Ascending aorta (tissue), 2 donors: ENCODE results near the gene HOPX. TPM values are rescaled to one million over a fixed set of nuclear protein-coding genes. Genes with fewer than 3 reads are reported as not detected.

Experiments
- DNase-seq, 2 donors: peaks; one replicate each; pipeline ENCODE4 v3.0.0-alpha.2; 2019; ENCODE audit warnings: low spot score in 2 of 2
- H3K27ac ChIP-seq, 2 donors: fragments of 200-600 bp; sonication (generic); one replicate each; pipeline ENCODE4 v1.5.1; 2016 to 2017; ENCODE audit warnings: mild to moderate bottlenecking in 1 of 2
- H3K27me3 ChIP-seq: fragments of 200-600 bp; sonication (generic); one replicate; pipeline ENCODE4 v1.5.1; 2017
- H3K36me3 ChIP-seq, 2 donors: fragments of 200-600 bp; sonication (generic); one replicate each; pipeline ENCODE4 v1.5.1; 2016
- H3K4me1 ChIP-seq, 2 donors: fragments of 200-600 bp; sonication (generic); one replicate each; pipeline ENCODE4 v1.5.1; 2016 to 2017; ENCODE audit warnings: mild to moderate bottlenecking in 1 of 2
- H3K4me3 ChIP-seq, 2 donors: fragments of 200-600 bp; sonication (generic); one replicate each; pipeline ENCODE4 v1.5.1; 2016 to 2017; ENCODE audit warnings: mild to moderate bottlenecking in 1 of 2
- H3K9me3 ChIP-seq, 2 donors: fragments of 200-600 bp; sonication (generic); one replicate each; pipeline ENCODE4 v1.5.1; 2016
- intact Hi-C: fragments of 100-400 bp; cut with DNase I; formaldehyde crosslinking; loops from one replicate; pipeline ENCODE4 v1.15.1; 2023
- total RNA-seq: library from RNA; depleted of rRNA; stranded (reverse); fragments of >200 nt; gene quantifications from one replicate; pipeline ENCODE4 v1.1.0, GENCODE V29; 2016
- TF ChIP-seq, protein P1 (sequence below), 3 experiments: fragments of 200-600 bp in 2 of 3; fragments of 450-650 bp in 1 of 3; sonication (generic) in 2 of 3; IDR thresholded peaks; one replicate each; pipeline ENCODE4 v1.5.1; 2016 to 2019; ENCODE audit warnings: antibody characterized with exemption in 3 of 3, mild to moderate bottlenecking in 1 of 3, moderate library complexity in 1 of 3

HOPX gene
- total RNA-seq, 1 donor from 2014 or later, result 54.2 TPM

DNA sequence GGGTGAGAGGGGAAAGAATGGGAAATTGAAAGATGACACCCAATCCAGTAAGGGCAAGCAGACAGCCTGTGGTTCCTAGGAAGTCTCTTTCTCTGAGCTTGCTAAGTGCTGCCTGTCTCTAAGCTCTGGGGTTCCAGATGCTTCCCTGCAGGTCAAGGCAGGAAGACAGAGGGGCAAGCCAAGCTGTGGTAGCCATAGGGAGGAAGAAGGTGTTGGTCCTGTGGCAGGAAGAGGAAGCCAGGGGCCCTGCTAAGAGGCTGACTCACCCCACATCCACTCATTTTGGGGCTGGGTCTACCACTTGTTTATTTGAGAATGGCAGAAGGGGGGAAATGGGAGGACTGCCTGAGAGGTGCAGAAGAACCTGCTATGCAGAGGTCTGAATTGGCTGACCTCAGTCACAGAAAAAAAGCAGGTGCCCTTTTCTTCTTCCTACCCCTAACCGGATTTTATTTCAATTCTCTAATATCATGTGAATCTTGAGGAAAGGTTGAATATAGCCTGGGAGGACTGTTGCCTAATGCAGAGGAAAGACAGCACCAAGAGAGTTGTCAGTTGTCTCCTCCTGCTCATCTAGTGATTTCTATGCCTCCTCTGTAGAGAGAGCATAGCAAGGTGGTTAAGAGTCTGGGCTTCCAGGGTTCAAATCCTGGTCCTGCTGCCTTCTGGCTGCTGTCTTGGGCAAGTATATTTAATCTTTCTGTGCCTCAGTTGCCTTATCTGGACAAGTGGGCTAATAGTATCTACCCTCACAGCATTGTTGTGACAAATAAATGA lies 27.4 kb downstream of the HOPX start:
- DNase-seq, result no peak
- H3K27ac ChIP-seq, result no peak overlapping the region
- peaks cover 7% of the 10 kb centered on the region for H3K27me3 ChIP-seq
- H3K4me1 ChIP-seq, result peaks cover 2 to 7% of the 10 kb centered on the region in 2 donors
- intact Hi-C loops, result no loop called here
- TF ChIP-seq, protein P1, sequence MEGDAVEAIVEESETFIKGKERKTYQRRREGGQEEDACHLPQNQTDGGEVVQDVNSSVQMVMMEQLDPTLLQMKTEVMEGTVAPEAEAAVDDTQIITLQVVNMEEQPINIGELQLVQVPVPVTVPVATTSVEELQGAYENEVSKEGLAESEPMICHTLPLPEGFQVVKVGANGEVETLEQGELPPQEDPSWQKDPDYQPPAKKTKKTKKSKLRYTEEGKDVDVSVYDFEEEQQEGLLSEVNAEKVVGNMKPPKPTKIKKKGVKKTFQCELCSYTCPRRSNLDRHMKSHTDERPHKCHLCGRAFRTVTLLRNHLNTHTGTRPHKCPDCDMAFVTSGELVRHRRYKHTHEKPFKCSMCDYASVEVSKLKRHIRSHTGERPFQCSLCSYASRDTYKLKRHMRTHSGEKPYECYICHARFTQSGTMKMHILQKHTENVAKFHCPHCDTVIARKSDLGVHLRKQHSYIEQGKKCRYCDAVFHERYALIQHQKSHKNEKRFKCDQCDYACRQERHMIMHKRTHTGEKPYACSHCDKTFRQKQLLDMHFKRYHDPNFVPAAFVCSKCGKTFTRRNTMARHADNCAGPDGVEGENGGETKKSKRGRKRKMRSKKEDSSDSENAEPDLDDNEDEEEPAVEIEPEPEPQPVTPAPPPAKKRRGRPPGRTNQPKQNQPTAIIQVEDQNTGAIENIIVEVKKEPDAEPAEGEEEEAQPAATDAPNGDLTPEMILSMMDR (IDR thresholded peaks at IDR 0.05), result no peak
- no peaks in the 10 kb centered on the region for H3K36me3 ChIP-seq
- H3K4me3 ChIP-seq, result no peak overlapping the region
- no peaks in the 10 kb centered on the region for H3K9me3 ChIP-seq

DNA sequence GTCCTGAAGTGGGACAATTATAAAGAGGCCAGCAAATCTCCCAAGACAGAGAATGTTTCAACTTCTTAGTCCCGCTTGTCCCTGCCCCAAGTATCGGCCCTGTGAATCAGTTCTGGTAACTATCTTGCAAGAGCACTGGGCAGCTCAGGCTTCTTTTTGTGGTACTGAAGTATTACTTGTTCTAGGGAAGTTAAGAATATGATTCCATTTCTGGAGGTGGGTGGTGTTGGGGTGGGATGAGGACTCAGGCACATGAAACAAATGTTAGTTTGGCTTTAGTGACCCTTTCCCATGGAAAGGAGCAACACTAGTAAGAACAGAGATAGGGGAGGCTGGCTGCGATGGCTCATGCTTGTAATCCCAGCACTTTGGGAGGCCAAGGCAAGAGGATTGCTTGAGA lies 28.9 kb downstream of the HOPX start:
- Histone ChIP-seq H3K9me3 (no peaks in the 10 kb centered on the region), H3K4me3 (no peak overlapping the region), H3K27ac (no peak overlapping the region), H3K27me3 (peaks cover 7% of the 10 kb centered on the region), H3K4me1 (peaks cover 2 to 7% of the 10 kb centered on the region in 2 donors), H3K36me3 (no peaks in the 10 kb centered on the region)
- TF ChIP-seq, protein P1 (IDR thresholded peaks at IDR 0.05), result no peak
- intact Hi-C loops, result no loop called here
- no peak for DNase-seq

DNA sequence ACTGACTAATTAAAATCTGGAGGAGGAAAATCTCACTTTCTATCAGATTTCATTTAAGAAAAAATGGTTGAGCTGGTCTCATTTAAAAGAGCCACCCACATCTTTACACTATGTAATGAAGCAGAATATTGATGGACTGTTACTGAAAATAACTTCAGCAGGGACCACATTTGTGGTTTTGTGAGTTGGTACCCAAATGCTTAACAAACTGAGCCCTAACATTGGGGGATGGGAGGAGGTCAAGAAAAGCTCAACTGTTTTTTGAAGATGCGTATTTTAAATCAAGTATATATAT lies 30.1 kb downstream of the HOPX start:
- H3K36me3 ChIP-seq, result no peaks in the 10 kb centered on the region
- TF ChIP-seq, protein P1 (IDR thresholded peaks at IDR 0.05), result no peak
- intact Hi-C loops, result no loop called here
- no peak overlapping the region for H3K4me3 ChIP-seq
- H3K9me3 ChIP-seq, result peaks cover 0 to 3% of the 10 kb centered on the region in 2 donors
- no peak for DNase-seq
- no peak overlapping the region for H3K27ac ChIP-seq
- H3K4me1 ChIP-seq, result peaks cover 1 to 3% of the 10 kb centered on the region in 2 donors
- peaks cover 3% of the 10 kb centered on the region for H3K27me3 ChIP-seq

DNA sequence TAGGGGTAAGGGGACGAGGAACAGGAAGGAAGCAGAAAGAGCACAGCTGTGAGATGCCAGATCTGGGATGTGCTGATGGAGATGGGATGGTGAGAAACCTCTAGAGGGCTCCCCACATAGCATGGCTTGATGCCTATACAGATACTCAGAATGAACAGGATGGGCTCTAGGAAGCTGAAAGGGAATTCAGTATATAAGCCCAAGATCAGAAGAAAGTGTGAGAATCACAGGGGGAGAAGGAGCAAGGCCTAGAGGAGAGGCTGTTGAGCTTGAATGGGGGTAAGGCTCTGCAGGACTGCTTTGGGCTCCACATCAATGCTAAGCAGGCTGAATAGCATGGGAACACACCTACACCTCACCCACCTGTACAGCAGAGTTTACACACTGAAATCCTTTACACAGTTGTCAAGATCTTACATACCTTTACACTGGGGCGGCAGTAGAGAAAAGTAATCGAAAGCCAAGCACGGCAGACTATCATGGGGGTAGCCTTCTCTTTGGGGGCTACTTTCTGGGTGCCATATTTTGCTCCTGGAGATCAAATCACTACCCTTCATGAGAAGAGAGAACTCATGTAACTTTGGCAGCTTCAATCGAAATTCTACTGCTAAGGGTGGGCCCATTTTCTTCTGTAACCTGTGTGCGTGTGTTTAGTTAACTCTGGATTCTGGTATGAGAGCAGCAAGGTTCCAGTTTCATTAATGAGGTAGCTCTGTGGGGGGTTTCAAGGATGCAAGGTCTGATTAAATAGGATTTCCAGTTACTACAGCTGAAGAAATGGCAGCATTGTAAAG lies 30.6 kb downstream of the HOPX start:
- Histone ChIP-seq H3K27ac (no peak overlapping the region), H3K4me3 (no peak overlapping the region)

DNA sequence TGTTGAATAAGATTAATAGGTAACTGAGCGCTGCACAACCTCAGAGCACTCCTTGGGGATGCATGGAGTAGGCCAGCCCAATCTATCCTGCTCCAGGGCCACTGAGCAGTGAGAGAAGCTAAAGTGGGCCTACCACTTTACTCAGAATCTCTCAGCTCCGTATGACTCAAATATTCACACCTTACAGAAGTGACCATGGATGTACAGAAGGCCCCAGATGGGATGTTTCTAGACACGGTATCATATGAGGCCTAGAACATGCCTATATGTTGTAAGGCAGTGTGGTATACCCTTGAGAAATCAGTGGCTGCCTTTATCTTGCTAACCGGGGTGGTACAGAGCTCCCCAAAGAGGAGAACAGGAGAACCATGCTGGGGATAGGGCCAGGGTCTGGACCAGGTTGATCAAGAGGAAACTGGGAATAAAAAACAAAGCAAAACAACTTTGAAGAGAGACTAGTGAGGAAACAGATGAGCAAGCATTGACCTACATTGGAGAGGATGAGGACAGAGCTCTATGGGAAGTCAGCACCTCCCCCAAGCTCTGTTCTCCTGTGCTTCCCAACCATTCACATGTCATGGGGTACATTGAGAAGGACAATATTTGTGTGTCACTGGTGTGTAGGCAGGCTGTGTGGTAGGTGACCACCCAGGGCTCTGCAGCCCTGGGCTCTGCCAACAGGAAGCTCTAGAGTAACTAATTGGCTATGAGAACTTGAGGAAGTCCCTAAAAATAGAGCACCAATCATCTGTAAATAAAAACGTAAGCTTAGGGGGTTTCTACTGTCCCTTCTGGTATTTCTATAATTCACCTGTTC lies 31.4 kb downstream of the HOPX start:
- no peak overlapping the region for H3K27ac ChIP-seq
- H3K4me3 ChIP-seq, result no peak overlapping the region
- no peak for DNase-seq
- intact Hi-C loops, result no loop called here
- H3K4me1 ChIP-seq, result no peaks in the 10 kb centered on the region
- TF ChIP-seq, protein P1 (IDR thresholded peaks at IDR 0.05), result no peak
- H3K36me3 ChIP-seq, result no peaks in the 10 kb centered on the region
- peaks cover 0 to 5% of the 10 kb centered on the region in 2 donors for H3K9me3 ChIP-seq
- no peaks in the 10 kb centered on the region for H3K27me3 ChIP-seq

More for the DNA sequence above, 30.6 kb downstream of the HOPX start:
- Histone ChIP-seq H3K27me3 (no peaks in the 10 kb centered on the region), H3K9me3 (peaks cover 0 to 5% of the 10 kb centered on the region in 2 donors), H3K4me1 (no peaks in the 10 kb centered on the region), H3K36me3 (no peaks in the 10 kb centered on the region)
- intact Hi-C loops, result no loop called here
- TF ChIP-seq, protein P1 (IDR thresholded peaks at IDR 0.05), result no peak
- DNase-seq, result no peak
